Measurements from ENCODE around the gene ZSCAN22.

DNA sequence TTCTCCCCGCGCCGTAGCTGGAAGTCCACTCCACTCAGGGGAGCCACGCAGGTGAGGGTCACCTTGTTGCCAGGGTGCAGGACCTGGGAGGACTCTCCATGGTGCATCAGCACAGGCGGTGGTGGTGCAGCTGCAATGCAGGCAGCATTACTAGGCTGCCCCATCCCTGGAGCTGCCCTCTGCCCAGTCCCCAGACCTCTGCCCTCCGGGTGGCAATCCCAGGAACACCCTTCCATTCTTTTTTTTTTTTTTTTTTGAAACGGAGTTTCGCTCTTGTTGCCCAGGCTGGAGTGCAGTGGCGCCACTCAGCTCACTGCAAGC, 24.7 kb downstream of the ZSCAN22 start:
- no peak for TF ChIP-seq YY1 (IDR thresholded peaks at IDR 0.05; ENCODE audit: insufficient read depth, insufficient read length)
- TF ChIP-seq ZNF274 (IDR thresholded peaks at IDR 0.05; ENCODE audit: low read depth, low read length), result no peak
- TF ChIP-seq SUZ12 (IDR thresholded peaks at IDR 0.05; ENCODE audit: extremely low read depth, insufficient read depth, insufficient read length), result no peak

All from NT2/D1 (cell line).